Uterus (tissue), 4 donors: ENCODE measurements around the gene TCF4. TPM values are rescaled to one million over a fixed set of nuclear protein-coding genes. Genes with fewer than 3 reads are reported as not detected.
A peak's percentile ranks its signal among the peaks of the same experiment; 100 is the strongest.

Source experiments
- DNase-seq, 2 donors: peaks; one replicate each; pipeline ENCODE4 v3.0.0-alpha.2; 2019 to 2020
- H3K27ac ChIP-seq, 2 donors: fragments of 200-600 bp; sonication (generic); 1 replicate in 1 of 2; 2 replicates in 1 of 2; pipeline ENCODE4 v1.5.1; 2016 to 2018
- H3K27me3 ChIP-seq, 2 donors: fragments of 200-600 bp; sonication (generic); one replicate each; pipeline ENCODE4 v1.5.1; 2018 to 2019; ENCODE audit warnings: control low read depth in 1 of 2
- H3K36me3 ChIP-seq, 2 donors: fragments of 200-600 bp; sonication (generic); one replicate each; pipeline ENCODE4 v1.5.1; 2019; ENCODE audit warnings: control low read depth in 1 of 2
- H3K4me1 ChIP-seq, 2 donors: fragments of 200-600 bp; sonication (generic); one replicate each; pipeline ENCODE4 v1.5.1; 2018 to 2019; ENCODE audit warnings: control low read depth in 1 of 2
- H3K4me3 ChIP-seq, 2 donors: fragments of 200-600 bp; sonication (generic); 1 replicate in 1 of 2; 2 replicates in 1 of 2; pipeline ENCODE4 v1.5.1; 2018 to 2019; ENCODE audit warnings: mild to moderate bottlenecking in 1 of 2
- H3K9me3 ChIP-seq, 2 donors: fragments of 200-600 bp; sonication (generic); one replicate each; pipeline ENCODE4 v1.5.1; 2019; ENCODE audit warnings: control low read depth in 1 of 2
- POLR2A ChIP-seq, 2 donors: fragments of 450-650 bp; IDR thresholded peaks; one replicate each; pipeline ENCODE4 v1.6.1; 2016; ENCODE audit warnings: antibody characterized with exemption in 2 of 2, mild to moderate bottlenecking in 1 of 2, moderate library complexity in 1 of 2
- intact Hi-C: fragments of 100-400 bp; cut with DNase I; formaldehyde crosslinking; loops from one replicate; pipeline ENCODE4 v1.15.1; 2023; ENCODE audit warnings: low total_unique reads
- total RNA-seq, 4 donors: library from RNA; depleted of rRNA in 3 of 4; stranded (reverse); fragments of >200 nt in 3 of 4; gene quantifications; one replicate each; pipeline versions ENCODE4 v1.1.0 to v1.2.4, GENCODE V29; 2014 to 2023
- TF ChIP-seq, protein P1 (sequence below), 4 experiments: fragments of 200-600 bp in 2 of 4; fragments of 450-650 bp in 2 of 4; sonication (generic) in 2 of 4; IDR thresholded peaks; one replicate each; pipeline ENCODE4 v1.5.1; 2016 to 2019; ENCODE audit warnings: antibody characterized with exemption in 4 of 4, mild to moderate bottlenecking in 2 of 4, moderate library complexity in 1 of 4
- donor health status: DM: yes; HTN: yes; CAD: no.

Gene TCF4
- total RNA-seq, 4 donors from 2014 or later, result 123 to 514 (median 163) TPM

DNA sequence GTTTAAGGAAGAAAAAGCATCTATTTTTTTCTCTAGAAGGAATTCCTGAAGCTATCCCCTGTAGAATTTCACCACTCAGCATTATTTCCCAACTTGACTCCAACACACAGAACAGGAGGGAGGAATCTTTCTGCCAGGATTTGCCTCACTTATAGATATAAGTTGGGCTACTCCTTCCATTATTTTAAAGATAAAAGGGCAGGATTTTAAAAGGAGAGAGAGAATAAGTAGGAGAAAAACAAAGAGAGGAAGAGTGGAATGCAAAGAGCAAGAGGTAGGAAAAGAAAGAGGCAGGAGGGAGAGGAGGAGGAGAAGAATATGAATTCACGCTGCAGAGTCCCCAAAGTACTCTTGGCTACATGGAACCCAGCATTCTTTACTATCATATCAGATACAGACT is 182.5 kb downstream of the TCF4 start:
- Histone ChIP-seq H3K4me3 (peak overlapping the region in 1 of 2 donors; percentile 0), H3K27me3 (peaks cover 0 to 3% of the 10 kb centered on the region in 2 donors), H3K27ac (peak overlapping the region; percentile 74 to 75), H3K4me1 (no peaks in the 10 kb centered on the region), H3K36me3 (no peaks in the 10 kb centered on the region), H3K9me3 (no peaks in the 10 kb centered on the region)
- intact Hi-C loops, result loop anchor here (10.0 kb wide), 1 partner anchor 81 kb away; no protein-coding TSS in a partner anchor
- no peak for DNase-seq
- TF ChIP-seq POLR2A (IDR thresholded peaks at IDR 0.05), result no peak
- TF ChIP-seq, protein P1, sequence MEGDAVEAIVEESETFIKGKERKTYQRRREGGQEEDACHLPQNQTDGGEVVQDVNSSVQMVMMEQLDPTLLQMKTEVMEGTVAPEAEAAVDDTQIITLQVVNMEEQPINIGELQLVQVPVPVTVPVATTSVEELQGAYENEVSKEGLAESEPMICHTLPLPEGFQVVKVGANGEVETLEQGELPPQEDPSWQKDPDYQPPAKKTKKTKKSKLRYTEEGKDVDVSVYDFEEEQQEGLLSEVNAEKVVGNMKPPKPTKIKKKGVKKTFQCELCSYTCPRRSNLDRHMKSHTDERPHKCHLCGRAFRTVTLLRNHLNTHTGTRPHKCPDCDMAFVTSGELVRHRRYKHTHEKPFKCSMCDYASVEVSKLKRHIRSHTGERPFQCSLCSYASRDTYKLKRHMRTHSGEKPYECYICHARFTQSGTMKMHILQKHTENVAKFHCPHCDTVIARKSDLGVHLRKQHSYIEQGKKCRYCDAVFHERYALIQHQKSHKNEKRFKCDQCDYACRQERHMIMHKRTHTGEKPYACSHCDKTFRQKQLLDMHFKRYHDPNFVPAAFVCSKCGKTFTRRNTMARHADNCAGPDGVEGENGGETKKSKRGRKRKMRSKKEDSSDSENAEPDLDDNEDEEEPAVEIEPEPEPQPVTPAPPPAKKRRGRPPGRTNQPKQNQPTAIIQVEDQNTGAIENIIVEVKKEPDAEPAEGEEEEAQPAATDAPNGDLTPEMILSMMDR (IDR thresholded peaks at IDR 0.05), result no peak

DNA sequence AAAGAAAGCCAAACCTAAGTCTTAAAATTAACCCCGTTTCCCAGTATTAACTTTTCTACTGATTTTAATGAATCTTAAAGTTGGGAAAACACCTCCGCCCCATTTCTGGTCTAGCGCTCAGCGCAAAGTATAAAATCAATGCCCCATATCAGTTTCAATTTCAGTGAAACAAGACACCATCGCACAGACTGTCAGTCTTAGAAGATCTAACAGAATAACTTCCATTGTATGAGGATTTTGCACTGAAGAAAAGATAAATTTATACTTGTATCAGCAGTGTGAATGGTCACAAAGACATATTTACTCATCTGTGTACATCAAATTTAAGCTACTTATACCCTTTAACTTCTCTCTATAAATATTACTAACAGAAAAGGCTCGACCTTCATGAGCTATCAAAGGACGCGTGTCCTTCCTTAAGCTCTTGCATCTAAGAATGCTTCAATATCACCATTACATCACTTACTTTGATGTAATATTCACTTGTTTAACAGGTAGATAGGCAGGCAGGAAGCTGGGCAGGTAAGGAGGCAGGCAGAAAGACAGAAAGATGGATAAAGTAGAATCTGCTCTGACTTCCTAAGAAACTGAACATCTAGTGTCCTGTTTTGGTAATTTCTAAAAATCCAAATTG is 183.0 kb downstream of the TCF4 start:
- TF ChIP-seq, protein P1 (IDR thresholded peaks at IDR 0.05), result no peak
- no peak for TF ChIP-seq POLR2A (IDR thresholded peaks at IDR 0.05)
- Histone ChIP-seq H3K4me3 (no peak overlapping the region), H3K9me3 (no peaks in the 10 kb centered on the region), H3K4me1 (no peaks in the 10 kb centered on the region), H3K36me3 (no peaks in the 10 kb centered on the region), H3K27me3 (peaks cover 0 to 3% of the 10 kb centered on the region in 2 donors), H3K27ac (peak overlapping the region; percentile 74 to 75)
- intact Hi-C loops, result loop anchor here (10.0 kb wide), 1 partner anchor 80 kb away; no protein-coding TSS in a partner anchor
- no peak for DNase-seq

DNA sequence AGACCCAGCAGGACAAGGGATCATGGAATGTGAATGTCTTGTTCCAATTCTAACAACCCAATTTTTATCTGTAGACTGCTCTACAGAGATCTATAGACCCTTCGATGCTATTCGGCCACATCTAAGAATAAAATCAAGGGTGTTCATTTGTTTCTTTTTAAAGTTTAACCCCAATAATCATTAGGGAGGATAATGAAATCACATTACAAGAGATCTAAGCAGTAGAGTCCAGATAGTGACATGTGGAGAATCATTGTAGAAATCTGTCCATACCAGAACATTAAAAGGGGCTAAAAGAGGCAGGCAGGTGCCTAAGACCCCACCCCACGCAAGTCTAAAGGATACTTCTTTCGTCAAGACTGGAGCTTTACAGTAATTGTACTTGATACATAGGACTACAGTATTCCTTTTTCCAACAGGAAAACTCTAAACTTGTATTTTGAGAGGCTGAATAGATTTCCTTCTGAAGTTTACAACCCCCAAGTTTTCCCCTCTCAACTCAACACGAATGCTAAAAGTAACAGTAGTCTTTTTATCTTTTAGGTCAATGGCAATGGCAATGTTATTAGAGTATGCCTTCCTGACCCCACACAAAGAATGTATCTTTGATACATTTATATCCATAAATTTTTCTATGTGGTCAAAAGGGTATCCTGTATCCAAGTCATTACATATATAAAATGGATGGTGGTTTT is 183.7 kb downstream of the TCF4 start:
- Histone ChIP-seq H3K4me3 (no peak overlapping the region), H3K4me1 (no peaks in the 10 kb centered on the region), H3K9me3 (no peaks in the 10 kb centered on the region), H3K27ac (peak overlapping the region; percentile 74 to 75), H3K36me3 (no peaks in the 10 kb centered on the region), H3K27me3 (peaks cover 0 to 3% of the 10 kb centered on the region in 2 donors)
- intact Hi-C loops, result loop anchor here (10.0 kb wide), 1 partner anchor 79 kb away; no protein-coding TSS in a partner anchor
- TF ChIP-seq, protein P1 (IDR thresholded peaks at IDR 0.05), result no peak
- TF ChIP-seq POLR2A (IDR thresholded peaks at IDR 0.05), result no peak
- DNase-seq, result no peak

DNA sequence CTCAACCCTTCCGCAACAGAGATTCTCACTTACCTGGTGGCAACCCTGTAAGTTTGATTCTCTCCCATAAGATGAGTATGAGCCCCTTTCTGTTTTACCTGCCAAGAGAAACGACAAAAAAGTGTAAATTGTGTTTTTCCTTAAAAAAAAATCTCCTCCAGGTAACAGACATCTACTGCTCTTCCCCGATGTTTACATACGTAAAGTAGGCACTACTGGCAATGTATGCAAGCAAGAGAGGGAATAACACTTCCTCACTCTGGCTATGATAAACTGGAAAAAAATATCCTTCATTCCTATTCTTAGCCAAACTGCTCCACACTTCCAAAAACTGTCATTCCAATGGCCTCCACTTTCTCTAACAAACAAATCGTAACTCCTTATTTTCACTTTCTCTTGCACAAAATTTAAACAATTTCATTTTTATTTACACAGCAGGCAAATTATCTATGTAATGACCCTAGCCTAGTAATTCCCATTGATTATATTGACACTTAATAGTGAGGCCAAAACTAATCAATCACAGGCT is 184.5 kb downstream of the TCF4 start:
- intact Hi-C loops, result loop anchor here (10.0 kb wide), 1 partner anchor 79 kb away; no protein-coding TSS in a partner anchor
- Histone ChIP-seq H3K27me3 (peaks cover 0 to 3% of the 10 kb centered on the region in 2 donors), H3K4me1 (no peaks in the 10 kb centered on the region), H3K9me3 (no peaks in the 10 kb centered on the region), H3K36me3 (no peaks in the 10 kb centered on the region), H3K27ac (peak overlapping the region; percentile 74 to 75), H3K4me3 (peak overlapping the region; percentile 22 to 29)
- no peak for TF ChIP-seq POLR2A (IDR thresholded peaks at IDR 0.05)
- TF ChIP-seq, protein P1 (IDR thresholded peaks at IDR 0.05), result no peak
- DNase-seq, result no peak
